ENCODE data around the gene KCTD16. TPM values are rescaled to one million over a fixed set of nuclear protein-coding genes. Genes with fewer than 3 reads are reported as not detected.

KCTD16 gene
- total RNA-seq, 1 experiment from 2014 or later: 0.29 TPM

DNA sequence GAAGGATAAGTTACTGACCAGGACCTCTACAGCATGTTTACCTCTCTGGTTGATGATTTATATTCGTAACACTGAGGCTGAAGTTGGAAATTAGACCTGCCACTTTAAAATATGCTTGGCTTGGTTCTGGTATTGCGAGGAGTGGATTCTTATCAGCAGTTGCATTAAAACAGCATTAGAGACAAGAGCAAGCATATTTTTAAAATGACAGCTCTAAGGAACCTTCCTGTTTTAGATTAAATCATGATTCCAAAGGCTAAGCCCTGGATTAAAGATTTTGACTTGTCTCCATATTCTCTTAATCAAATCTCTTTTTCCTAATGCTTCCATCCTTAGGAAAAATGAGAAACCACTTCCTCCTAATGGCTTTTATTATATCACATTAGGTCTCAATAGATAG, 277.8 kb downstream of the KCTD16 start:
- CTCF ChIA-PET: no interaction called here
- H3K36me3 Mint-ChIP-seq (ENCODE audit: insufficient read depth, unreplicated experiment): peaks cover 5% of the 10 kb centered on the region

DNA sequence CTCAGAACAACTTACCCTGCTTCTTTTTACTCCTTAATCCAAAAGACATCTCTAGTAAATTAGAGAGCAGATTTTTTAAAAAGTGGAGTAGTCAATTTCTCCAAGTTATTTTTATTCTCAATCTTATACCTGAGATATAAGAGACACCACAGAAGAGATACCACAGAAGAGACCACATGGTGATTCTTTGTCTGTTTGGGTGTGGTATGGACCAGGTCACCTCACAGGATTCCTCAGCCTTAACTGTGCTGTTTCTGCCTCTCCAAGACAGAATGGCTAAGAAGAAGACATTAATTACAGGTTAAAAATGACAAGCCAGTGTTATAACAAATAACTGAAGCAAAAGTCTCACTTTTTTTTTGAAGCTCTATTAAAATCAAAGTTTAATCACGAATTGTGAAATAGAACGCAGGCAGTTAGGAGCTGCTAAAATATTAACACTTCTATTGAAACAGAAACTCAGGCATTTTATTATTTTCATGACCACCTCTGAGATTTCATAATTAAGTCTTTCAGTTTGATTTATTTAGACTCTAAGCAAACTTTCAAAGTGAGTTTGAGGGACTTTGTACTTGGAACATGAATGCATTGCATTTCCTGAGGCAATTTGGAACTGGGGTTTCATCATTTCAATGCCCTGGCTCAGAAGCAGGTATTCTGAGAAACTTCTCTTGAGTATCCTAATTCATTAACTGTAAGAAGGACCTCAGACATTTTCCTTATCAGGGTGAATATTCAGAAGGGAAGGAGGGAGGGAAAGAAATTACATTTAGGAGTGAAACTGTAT, 280.7 kb downstream of the KCTD16 start:
- no peak overlapping the region for H3K4me3 ChIP-seq (ENCODE audit: low read depth, low read length)
- H3K27ac Mint-ChIP-seq (ENCODE audit: unreplicated experiment): peak overlapping the region; percentile 60
- H3K4me3 Mint-ChIP-seq (ENCODE audit: unreplicated experiment): no peak overlapping the region
- H3K9me3 ChIP-seq: no peaks in the 10 kb centered on the region
- intact Hi-C loops (cut with micrococcal nuclease; ENCODE audit: unreplicated experiment): no loop called here
- DNase-seq: peak in 1 of 2 experiments; percentile 35
- H3K4me1 Mint-ChIP-seq (ENCODE audit: low read depth, unreplicated experiment): peaks cover 18% of the 10 kb centered on the region
- no peaks in the 10 kb centered on the region for H3K36me3 ChIP-seq (ENCODE audit: control insufficient read depth, insufficient read depth, low read length)
- ChIA-PET POLR2A (no interaction called here), CTCF (no interaction called here)
- no TSS peak for BruUV-seq (replicated peaks)
- TF ChIP-seq, protein P1, sequence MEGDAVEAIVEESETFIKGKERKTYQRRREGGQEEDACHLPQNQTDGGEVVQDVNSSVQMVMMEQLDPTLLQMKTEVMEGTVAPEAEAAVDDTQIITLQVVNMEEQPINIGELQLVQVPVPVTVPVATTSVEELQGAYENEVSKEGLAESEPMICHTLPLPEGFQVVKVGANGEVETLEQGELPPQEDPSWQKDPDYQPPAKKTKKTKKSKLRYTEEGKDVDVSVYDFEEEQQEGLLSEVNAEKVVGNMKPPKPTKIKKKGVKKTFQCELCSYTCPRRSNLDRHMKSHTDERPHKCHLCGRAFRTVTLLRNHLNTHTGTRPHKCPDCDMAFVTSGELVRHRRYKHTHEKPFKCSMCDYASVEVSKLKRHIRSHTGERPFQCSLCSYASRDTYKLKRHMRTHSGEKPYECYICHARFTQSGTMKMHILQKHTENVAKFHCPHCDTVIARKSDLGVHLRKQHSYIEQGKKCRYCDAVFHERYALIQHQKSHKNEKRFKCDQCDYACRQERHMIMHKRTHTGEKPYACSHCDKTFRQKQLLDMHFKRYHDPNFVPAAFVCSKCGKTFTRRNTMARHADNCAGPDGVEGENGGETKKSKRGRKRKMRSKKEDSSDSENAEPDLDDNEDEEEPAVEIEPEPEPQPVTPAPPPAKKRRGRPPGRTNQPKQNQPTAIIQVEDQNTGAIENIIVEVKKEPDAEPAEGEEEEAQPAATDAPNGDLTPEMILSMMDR (IDR thresholded peaks at IDR 0.05; ENCODE audit: insufficient read depth in 1 of 2, low read depth in 1 of 2, low read length in 1 of 2, severe bottlenecking in 1 of 2, unreplicated experiment in 1 of 2): no peak
- peaks cover 5% of the 10 kb centered on the region for H3K36me3 Mint-ChIP-seq (ENCODE audit: insufficient read depth, unreplicated experiment)
- no peaks in the 10 kb centered on the region for H3K27me3 Mint-ChIP-seq (ENCODE audit: insufficient read depth, unreplicated experiment)
- peaks cover 16% of the 10 kb centered on the region for H3K4me1 ChIP-seq
- H3K9me3 Mint-ChIP-seq (ENCODE audit: unreplicated experiment): peaks cover 15% of the 10 kb centered on the region
- H3K27me3 ChIP-seq (replicated peaks; ENCODE audit: control insufficient read depth, insufficient read depth, low read length): no peaks in the 10 kb centered on the region

More for the DNA sequence above, 277.8 kb downstream of the KCTD16 start:
- H3K9me3 Mint-ChIP-seq (ENCODE audit: unreplicated experiment): peaks cover 15% of the 10 kb centered on the region
- POLR2A ChIA-PET: interaction anchor here (0.6 kb wide), 1 partner anchor 257 kb away, joined by 3 read pairs; no protein-coding TSS in a partner anchor
- H3K4me3 ChIP-seq (ENCODE audit: low read depth, low read length): no peak overlapping the region
- H3K27me3 ChIP-seq (replicated peaks; ENCODE audit: control insufficient read depth, insufficient read depth, low read length): no peaks in the 10 kb centered on the region
- BruUV-seq (replicated peaks): no TSS peak
- intact Hi-C loops (cut with micrococcal nuclease; ENCODE audit: unreplicated experiment): no loop called here
- H3K4me1 Mint-ChIP-seq (ENCODE audit: low read depth, unreplicated experiment): peaks cover 12% of the 10 kb centered on the region
- H3K9me3 ChIP-seq: no peaks in the 10 kb centered on the region
- no peak overlapping the region for H3K4me3 Mint-ChIP-seq (ENCODE audit: unreplicated experiment)
- TF ChIP-seq, protein P1 (IDR thresholded peaks at IDR 0.05; ENCODE audit: insufficient read depth in 1 of 2, low read depth in 1 of 2, low read length in 1 of 2, severe bottlenecking in 1 of 2, unreplicated experiment in 1 of 2): no peak
- DNase-seq: no peak
- no peaks in the 10 kb centered on the region for H3K27me3 Mint-ChIP-seq (ENCODE audit: insufficient read depth, unreplicated experiment)
- H3K36me3 ChIP-seq (ENCODE audit: control insufficient read depth, insufficient read depth, low read length): no peaks in the 10 kb centered on the region
- no peak overlapping the region for H3K27ac Mint-ChIP-seq (ENCODE audit: unreplicated experiment)
- H3K4me1 ChIP-seq: peaks cover 7% of the 10 kb centered on the region

DNA sequence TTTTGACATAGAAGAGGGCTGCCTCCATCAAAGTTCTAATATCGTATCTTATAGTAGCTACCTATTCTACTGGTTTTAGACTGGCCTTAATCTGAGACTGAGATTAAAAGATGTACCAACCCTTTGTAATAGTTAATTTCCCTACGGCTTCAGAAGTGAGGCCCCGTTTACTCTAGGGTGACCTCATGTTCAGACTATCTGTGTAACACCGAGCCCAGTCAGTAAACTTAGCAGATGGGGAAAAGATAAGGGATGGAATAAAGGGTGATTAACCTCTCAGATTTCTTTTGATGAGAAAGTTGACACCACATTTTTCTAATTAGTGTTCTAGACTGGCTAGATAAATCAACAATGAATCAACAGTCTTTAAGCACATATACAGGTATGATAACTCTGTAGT, 283.1 kb downstream of the KCTD16 start:
- peaks cover 18% of the 10 kb centered on the region for H3K4me1 Mint-ChIP-seq (ENCODE audit: low read depth, unreplicated experiment)
- H3K9me3 ChIP-seq: no peaks in the 10 kb centered on the region
- no peak overlapping the region for H3K4me3 ChIP-seq (ENCODE audit: low read depth, low read length)
- peaks cover 16% of the 10 kb centered on the region for H3K4me1 ChIP-seq
- ChIA-PET POLR2A (interaction anchor here (0.5 kb wide), 1 partner anchor 201 kb away, joined by 6 read pairs; no protein-coding TSS in a partner anchor), CTCF (no interaction called here)
- BruUV-seq (replicated peaks): no TSS peak
- peaks cover 15% of the 10 kb centered on the region for H3K9me3 Mint-ChIP-seq (ENCODE audit: unreplicated experiment)
- peak overlapping the region; percentile 67 for H3K27ac Mint-ChIP-seq (ENCODE audit: unreplicated experiment)
- TF ChIP-seq, protein P1 (IDR thresholded peaks at IDR 0.05; ENCODE audit: insufficient read depth in 1 of 2, low read depth in 1 of 2, low read length in 1 of 2, severe bottlenecking in 1 of 2, unreplicated experiment in 1 of 2): no peak
- no peaks in the 10 kb centered on the region for H3K36me3 ChIP-seq (ENCODE audit: control insufficient read depth, insufficient read depth, low read length)
- intact Hi-C loops (cut with micrococcal nuclease; ENCODE audit: unreplicated experiment): no loop called here
- H3K36me3 Mint-ChIP-seq (ENCODE audit: insufficient read depth, unreplicated experiment): peaks cover 5% of the 10 kb centered on the region
- peak in 1 of 2 experiments; percentile 13 for DNase-seq
- no peak overlapping the region for H3K4me3 Mint-ChIP-seq (ENCODE audit: unreplicated experiment)
- H3K27me3 Mint-ChIP-seq (ENCODE audit: insufficient read depth, unreplicated experiment): no peaks in the 10 kb centered on the region
- no peaks in the 10 kb centered on the region for H3K27me3 ChIP-seq (replicated peaks; ENCODE audit: control insufficient read depth, insufficient read depth, low read length)
